HEK293 (cell line): ENCODE measurements around the gene PPFIBP1.

Experiments
- CTCF ChIA-PET: fragments of 350-600 bp; formaldehyde crosslinking; extraction: SDS; loops from one replicate; lab custom pipeline; 2021; ENCODE audit warnings: antibody characterized with exemption; lab: Yijun Ruan, JAX
- POLR2A ChIA-PET: fragments of 300-600 bp; formaldehyde crosslinking; extraction: SDS; loops from one replicate; lab custom pipeline; 2020; ENCODE audit warnings: antibody characterized with exemption, inconsistent platforms; lab: Yijun Ruan, JAX
- H3K27ac ChIP-seq: fragments of 200-500 bp; sonication (Bioruptor generic); 2 replicates; pipeline ENCODE4 v1.5.1; 2014; ENCODE audit warnings: low read depth, low read length, control low read depth, inconsistent platforms; ENCODE audit errors: extremely low read depth
- H3K36me3 ChIP-seq, 2 experiments: fragments of 200-500 bp in 1 of 2; sonication (Bioruptor generic) in 1 of 2; 1 replicate in 1 of 2; 2 replicates in 1 of 2; pipeline ENCODE4 v1.5.1; 2014 to 2017; ENCODE audit warnings: inconsistent platforms in 2 of 2, low read length in 2 of 2; ENCODE audit not compliant: control insufficient read depth in 2 of 2, insufficient read depth in 1 of 2
- H3K4me1 ChIP-seq: fragments of 200-500 bp; sonication (Bioruptor generic); 2 replicates; pipeline ENCODE4 v1.5.1; 2014; ENCODE audit warnings: mild to moderate bottlenecking, low read length, inconsistent platforms; ENCODE audit not compliant: control insufficient read depth, insufficient read depth
- H3K4me3 ChIP-seq: 2 replicates; pipeline ENCODE4 v1.5.1; 2011; ENCODE audit warnings: low read depth, mild to moderate bottlenecking, control low read depth, low read length, moderate library complexity
- H3K9me3 ChIP-seq: fragments of 200-500 bp; sonication (Bioruptor generic); 2 replicates; pipeline ENCODE4 v1.5.1; 2014; ENCODE audit warnings: low read depth, low read length, inconsistent platforms; ENCODE audit not compliant: control insufficient read depth, insufficient read depth
- PATZ1 ChIP-seq: fragments of 450-650 bp; formaldehyde crosslinking; IDR thresholded peaks from 2 replicates; pipeline ENCODE4 v1.5.1; 2016; ENCODE audit warnings: missing biosample characterization, missing genetic modification characterization
- PRDM4 ChIP-seq: fragments of 450-650 bp; formaldehyde crosslinking; IDR thresholded peaks from 2 replicates; pipeline ENCODE4 v1.5.1; 2017; ENCODE audit warnings: missing biosample characterization, missing genetic modification characterization
- ZBTB6 ChIP-seq: fragments of 450-650 bp; formaldehyde crosslinking; IDR thresholded peaks from 2 replicates; pipeline ENCODE4 v1.5.1; 2017; ENCODE audit warnings: missing biosample characterization, missing genetic modification characterization
- ZEB2 ChIP-seq: fragments of 450-650 bp; formaldehyde crosslinking; IDR thresholded peaks from 2 replicates; pipeline ENCODE4 v1.5.1; 2016; ENCODE audit warnings: missing biosample characterization, missing genetic modification characterization
- ZNF148 ChIP-seq: fragments of 450-650 bp; formaldehyde crosslinking; IDR thresholded peaks from 2 replicates; pipeline ENCODE4 v1.5.0; 2017; ENCODE audit warnings: missing biosample characterization, missing genetic modification characterization, borderline replicate concordance
- ZNF214 ChIP-seq: fragments of 450-650 bp; formaldehyde crosslinking; IDR thresholded peaks from 2 replicates; pipeline ENCODE4 v1.5.1; 2017; ENCODE audit warnings: missing biosample characterization, mild to moderate bottlenecking, missing genetic modification characterization, borderline replicate concordance
- ZNF335 ChIP-seq: fragments of 450-650 bp; formaldehyde crosslinking; conservative IDR thresholded peaks from 2 replicates; pipeline ENCODE4 v1.5.1; 2016; ENCODE audit warnings: missing biosample characterization, missing genetic modification characterization
- ZNF350 ChIP-seq: fragments of 450-650 bp; formaldehyde crosslinking; IDR thresholded peaks from 2 replicates; pipeline ENCODE4 v1.5.0; 2017; ENCODE audit warnings: missing biosample characterization, mild to moderate bottlenecking, missing genetic modification characterization
- ZNF366 ChIP-seq: fragments of 450-650 bp; formaldehyde crosslinking; conservative IDR thresholded peaks from 2 replicates; pipeline ENCODE4 v1.5.1; 2016; ENCODE audit warnings: missing biosample characterization, missing genetic modification characterization
- ZNF37A ChIP-seq: fragments of 450-650 bp; IDR thresholded peaks from 2 replicates; pipeline ENCODE4 v1.5.1; 2018; ENCODE audit warnings: missing biosample characterization, missing genetic modification characterization
- ZNF391 ChIP-seq: fragments of 450-650 bp; formaldehyde crosslinking; IDR thresholded peaks from 2 replicates; pipeline ENCODE4 v1.5.1; 2016; ENCODE audit warnings: low read depth, missing biosample characterization, missing genetic modification characterization, borderline replicate concordance
- ZNF473 ChIP-seq: fragments of 450-650 bp; formaldehyde crosslinking; IDR thresholded peaks from 2 replicates; pipeline ENCODE4 v1.5.1; 2017; ENCODE audit warnings: missing biosample characterization, missing genetic modification characterization
- ZNF610 ChIP-seq: fragments of 450-650 bp; formaldehyde crosslinking; IDR thresholded peaks from 2 replicates; pipeline ENCODE4 v1.5.1; 2016; ENCODE audit warnings: missing biosample characterization, missing genetic modification characterization, borderline replicate concordance

Gene PPFIBP1

GRCh38 chr12:27498761-27499160 is 25.2 kb upstream of the PPFIBP1 start:
- Histone ChIP-seq H3K9me3 (no peaks in the 10 kb centered on the region), H3K4me1 (no peaks in the 10 kb centered on the region), H3K27ac (no peak overlapping the region), H3K4me3 (no peak overlapping the region), H3K36me3 (no peaks in the 10 kb centered on the region)
- CTCF ChIA-PET = no interaction called here
- POLR2A ChIA-PET = no interaction called here
- peak; percentile 36; the same call in 1 of the 2 replicates for TF ChIP-seq PRDM4 (tag by site-specific recombination)
- no peak for TF ChIP-seq ZNF214

GRCh38 chr12:27499377-27499776 is 24.6 kb upstream of the PPFIBP1 start:
- no peaks in the 10 kb centered on the region for H3K4me1 ChIP-seq
- no peak overlapping the region for H3K4me3 ChIP-seq
- no peak overlapping the region for H3K27ac ChIP-seq
- CTCF ChIA-PET = no interaction called here
- H3K9me3 ChIP-seq = no peaks in the 10 kb centered on the region
- no peak for TF ChIP-seq ZNF610
- TF ChIP-seq, all 188 proteins: peak for 0
- POLR2A ChIA-PET = no interaction called here
- no peaks in the 10 kb centered on the region for H3K36me3 ChIP-seq

GRCh38 chr12:27500546-27500945 is 23.5 kb upstream of the PPFIBP1 start:
- H3K4me1 ChIP-seq = no peaks in the 10 kb centered on the region
- TF ChIP-seq ZNF391 (tag by site-specific recombination) (no peak), PATZ1 (no peak), ZNF148 (no peak), ZNF350 (tag by site-specific recombination) (no peak), ZEB2 (no peak), ZBTB6 (tag by site-specific recombination) (no peak), ZNF335 (no peak), ZNF366 (tag by site-specific recombination) (no peak), ZNF214 (no peak), ZNF473 (tag by site-specific recombination) (no peak), ZNF37A (tag by site-specific recombination) (no peak)
- TF ChIP-seq, all 188 proteins: peak for 0
- no peak overlapping the region for H3K27ac ChIP-seq
- no peaks in the 10 kb centered on the region for H3K36me3 ChIP-seq
- ChIA-PET POLR2A (no interaction called here), CTCF (no interaction called here)
- no peak overlapping the region for H3K4me3 ChIP-seq
- no peaks in the 10 kb centered on the region for H3K9me3 ChIP-seq
